Esophagus muscularis mucosa (tissue), 4 donors: ENCODE measurements around the gene SLCO3A1. TPM values are rescaled to one million over a fixed set of nuclear protein-coding genes. Genes with fewer than 3 reads are reported as not detected.

Experiments
- DNase-seq: peaks from one replicate; pipeline ENCODE4 v3.0.0-alpha.2; 2017; ENCODE audit errors: extremely low spot score
- H3K27ac ChIP-seq, 4 donors: fragments of 200-600 bp; sonication (generic); replicated peaks in 1 of 4; 1 replicate in 3 of 4; 2 replicates in 1 of 4; pipeline ENCODE4 v1.5.1; 2016 to 2019; ENCODE audit warnings: mild to moderate bottlenecking in 1 of 4
- H3K27me3 ChIP-seq, 4 donors: fragments of 200-600 bp; sonication (generic); one replicate each; pipeline versions ENCODE4 v1.5.1 to v1.6.0; 2016 to 2019
- H3K36me3 ChIP-seq, 4 donors: fragments of 200-600 bp; sonication (generic); one replicate each; pipeline ENCODE4 v1.5.1; 2016 to 2019
- H3K4me1 ChIP-seq, 4 donors: fragments of 200-600 bp; sonication (generic); one replicate each; pipeline ENCODE4 v1.5.1; 2016 to 2019
- H3K4me3 ChIP-seq, 4 donors: fragments of 200-600 bp; sonication (generic); 1 replicate in 2 of 4; 2 replicates in 2 of 4; pipeline ENCODE4 v1.5.1; 2016 to 2019; ENCODE audit warnings: mild to moderate bottlenecking in 4 of 4, moderate library complexity in 1 of 4
- H3K9me3 ChIP-seq, 4 donors: fragments of 200-600 bp; sonication (generic); 1 replicate in 3 of 4; 2 replicates in 1 of 4; pipeline ENCODE4 v1.5.1; 2016 to 2019
- EP300 ChIP-seq: sonication (generic); formaldehyde crosslinking; IDR thresholded peaks from one replicate; pipeline ENCODE4 v1.6.1; 2017; ENCODE audit warnings: antibody characterized with exemption
- POLR2A ChIP-seq: fragments of 450-650 bp; IDR thresholded peaks from one replicate; pipeline ENCODE4 v1.6.1; 2017; ENCODE audit warnings: antibody characterized with exemption, moderate library complexity, mild to moderate bottlenecking, low read depth
- POLR2AphosphoS5 ChIP-seq, 2 donors: sonication (generic); formaldehyde crosslinking; IDR thresholded peaks; one replicate each; pipeline ENCODE4 v1.6.1; 2017; ENCODE audit warnings: antibody characterized with exemption in 2 of 2
- WGBS: methylation state at CpG from one replicate; pipeline ENCODE4 v1.1.5; 2018; 5-methylcytosine and 5-hydroxymethylcytosine counted together
- intact Hi-C: fragments of 100-400 bp; cut with DNase I; formaldehyde crosslinking; loops from one replicate; pipeline ENCODE4 v1.15.1; 2023
- total RNA-seq, 4 donors: library from RNA; depleted of rRNA; stranded (reverse); fragments of >200 nt; gene quantifications; one replicate each; pipeline versions ENCODE4 v1.1.0 to v1.2.1, GENCODE V29; 2016
- TF ChIP-seq, protein P1 (sequence below), 3 experiments: fragments of 200-600 bp in 2 of 3; fragments of 450-650 bp in 1 of 3; sonication (generic) in 2 of 3; IDR thresholded peaks; one replicate each; pipeline ENCODE4 v1.5.1; 2017 to 2019; ENCODE audit warnings: antibody characterized with exemption in 3 of 3, mild to moderate bottlenecking in 2 of 3, moderate library complexity in 1 of 3

SLCO3A1 gene
- total RNA-seq = 10 to 100 TPM in 3 of 4 donors, 1 to 10 TPM in 1; 5.6 to 17.5 (median 12.3) TPM

DNA sequence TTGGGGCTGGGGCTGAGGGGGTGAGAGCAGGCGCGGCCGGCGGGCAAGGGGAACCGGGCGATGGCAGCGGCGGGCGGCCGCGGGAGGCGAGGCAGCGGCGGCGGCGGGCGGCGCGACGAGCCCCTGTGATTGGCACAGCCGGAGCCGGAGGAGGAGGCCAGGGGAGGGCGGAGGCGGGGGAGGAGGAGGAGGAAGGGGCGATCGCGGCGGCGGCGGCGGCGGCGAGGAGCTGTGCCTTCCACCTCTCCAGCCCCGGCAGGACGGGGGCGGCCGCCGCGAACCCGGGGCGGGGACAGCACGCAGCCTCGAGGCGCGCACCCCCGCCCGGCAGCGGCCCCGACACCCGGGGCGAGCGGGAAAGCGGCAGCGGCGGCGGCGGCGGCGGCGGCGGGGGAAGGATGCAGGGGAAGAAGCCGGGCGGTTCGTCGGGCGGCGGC lies at the start of gene SLCO3A1:
Gene SLCO3A1 (plus strand): TSS at position 198 of the 437 bp plus-strand sequence.
- 3% methylated on average over 30 of the region's 67 CpGs for WGBS
- peak; percentile 93 for DNase-seq
- Histone ChIP-seq H3K4me3 (peak within 1 kb of the TSS; percentile 79 to 87 (median 82)), H3K36me3 (no peaks in the 10 kb centered on the region), H3K27ac (peak within 1 kb of the TSS; percentile 87 to 96 (median 96)), H3K4me1 (peaks cover 40 to 55% (median 49%) of the 10 kb centered on the region in 4 donors), H3K9me3 (no peaks in the 10 kb centered on the region), H3K27me3 (no peaks in the 10 kb centered on the region)
- TF ChIP-seq EP300 = no peak
- TF ChIP-seq, protein P1, sequence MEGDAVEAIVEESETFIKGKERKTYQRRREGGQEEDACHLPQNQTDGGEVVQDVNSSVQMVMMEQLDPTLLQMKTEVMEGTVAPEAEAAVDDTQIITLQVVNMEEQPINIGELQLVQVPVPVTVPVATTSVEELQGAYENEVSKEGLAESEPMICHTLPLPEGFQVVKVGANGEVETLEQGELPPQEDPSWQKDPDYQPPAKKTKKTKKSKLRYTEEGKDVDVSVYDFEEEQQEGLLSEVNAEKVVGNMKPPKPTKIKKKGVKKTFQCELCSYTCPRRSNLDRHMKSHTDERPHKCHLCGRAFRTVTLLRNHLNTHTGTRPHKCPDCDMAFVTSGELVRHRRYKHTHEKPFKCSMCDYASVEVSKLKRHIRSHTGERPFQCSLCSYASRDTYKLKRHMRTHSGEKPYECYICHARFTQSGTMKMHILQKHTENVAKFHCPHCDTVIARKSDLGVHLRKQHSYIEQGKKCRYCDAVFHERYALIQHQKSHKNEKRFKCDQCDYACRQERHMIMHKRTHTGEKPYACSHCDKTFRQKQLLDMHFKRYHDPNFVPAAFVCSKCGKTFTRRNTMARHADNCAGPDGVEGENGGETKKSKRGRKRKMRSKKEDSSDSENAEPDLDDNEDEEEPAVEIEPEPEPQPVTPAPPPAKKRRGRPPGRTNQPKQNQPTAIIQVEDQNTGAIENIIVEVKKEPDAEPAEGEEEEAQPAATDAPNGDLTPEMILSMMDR (IDR thresholded peaks at IDR 0.05) = no peak
- TF ChIP-seq POLR2A = no peak
- TF ChIP-seq POLR2AphosphoS5 (IDR thresholded peaks at IDR 0.05) = no peak
- intact Hi-C loops = loop anchor here (5.0 kb wide), 3 partner anchors 74 to 224 kb away; no protein-coding TSS in a partner anchor

DNA sequence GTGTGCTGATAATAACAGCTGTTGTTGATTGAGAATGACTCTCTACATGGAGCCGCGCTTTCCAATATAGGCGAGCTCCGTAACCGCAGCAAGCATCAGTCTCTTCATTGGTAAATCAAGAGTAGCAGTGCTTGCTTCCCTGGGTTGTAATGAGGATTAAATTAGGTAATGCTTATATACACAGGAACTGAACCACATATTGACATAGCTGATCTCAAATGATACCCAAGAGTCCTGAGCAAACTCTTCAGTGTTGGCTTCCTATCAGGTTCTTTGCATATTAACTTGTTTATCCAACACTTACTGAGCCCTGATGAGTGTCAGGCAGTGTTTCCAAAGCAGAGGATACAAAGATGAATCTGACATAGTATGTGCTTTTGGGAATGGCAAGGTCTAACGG lies 46.4 kb upstream of the SLCO3A1 start:
- no peaks in the 10 kb centered on the region for H3K9me3 ChIP-seq
- no peaks in the 10 kb centered on the region for H3K36me3 ChIP-seq
- DNase-seq = no peak
- no peak overlapping the region for H3K27ac ChIP-seq
- intact Hi-C loops = no loop called here
- WGBS = 90% methylated on average over 6 of the region's 6 CpGs
- no peaks in the 10 kb centered on the region for H3K4me1 ChIP-seq
- H3K27me3 ChIP-seq = peaks cover 0 to 5% (median 0%) of the 10 kb centered on the region in 4 donors
- no peak for TF ChIP-seq EP300
- no peak for TF ChIP-seq POLR2A
- no peak overlapping the region for H3K4me3 ChIP-seq

DNA sequence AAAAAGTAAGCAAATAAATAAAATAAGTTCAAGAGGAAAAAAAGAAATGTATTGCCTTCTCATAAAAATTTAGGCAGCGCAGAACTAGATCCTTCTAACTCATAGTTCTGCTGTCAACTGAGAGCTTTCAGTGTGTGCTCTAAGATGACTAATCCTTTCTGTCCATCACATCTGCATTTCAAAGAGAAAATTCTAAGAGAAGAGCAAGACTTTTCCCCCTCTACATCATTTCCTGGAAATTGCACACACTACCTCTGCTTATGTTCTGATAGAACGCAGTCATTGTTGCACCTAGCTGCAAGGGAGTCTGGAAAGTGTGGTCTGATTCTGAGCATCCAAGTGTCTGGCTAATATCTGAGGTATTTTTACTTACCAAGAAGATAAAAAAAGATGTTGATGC lies 39.6 kb upstream of the SLCO3A1 start:
- no peak overlapping the region for H3K4me3 ChIP-seq
- 97% methylated on average over 2 of the region's 2 CpGs for WGBS
- no peak overlapping the region for H3K27ac ChIP-seq
- intact Hi-C loops = no loop called here
- H3K27me3 ChIP-seq = no peaks in the 10 kb centered on the region
- H3K36me3 ChIP-seq = no peaks in the 10 kb centered on the region
- H3K4me1 ChIP-seq = no peaks in the 10 kb centered on the region
- H3K9me3 ChIP-seq = peaks cover 0 to 23% (median 16%) of the 10 kb centered on the region in 4 donors
- DNase-seq = no peak
- TF ChIP-seq EP300 = no peak
- TF ChIP-seq, protein P1 (IDR thresholded peaks at IDR 0.05) = no peak
- no peak for TF ChIP-seq POLR2AphosphoS5 (IDR thresholded peaks at IDR 0.05)
- TF ChIP-seq POLR2A = no peak

DNA sequence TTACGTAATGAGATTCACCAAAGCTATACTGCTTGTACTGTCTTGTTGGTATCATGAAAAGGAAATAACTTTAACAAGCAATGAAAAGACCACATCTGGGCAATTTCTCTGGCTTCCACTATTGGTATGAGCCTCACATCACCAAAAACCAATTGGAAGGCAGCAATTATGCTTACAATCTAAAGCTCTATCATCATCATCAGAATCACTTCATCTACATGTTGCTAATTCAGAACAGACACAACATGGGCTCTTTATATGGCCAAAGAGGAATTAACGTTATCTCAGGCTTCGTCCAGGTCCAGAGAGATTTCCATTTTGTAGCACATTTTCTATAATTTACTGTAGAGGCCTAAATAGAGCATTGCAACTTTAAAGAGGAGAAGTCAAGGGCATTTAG lies 36.6 kb upstream of the SLCO3A1 start:
- intact Hi-C loops = no loop called here
- TF ChIP-seq EP300 = no peak
- TF ChIP-seq POLR2AphosphoS5 (IDR thresholded peaks at IDR 0.05) = no peak
- no peak for TF ChIP-seq POLR2A
- TF ChIP-seq, protein P1 (IDR thresholded peaks at IDR 0.05) = no peak
- peaks cover 0 to 23% (median 16%) of the 10 kb centered on the region in 4 donors for H3K9me3 ChIP-seq
- WGBS = 94% methylated on average over 3 of the region's 3 CpGs
- DNase-seq = no peak
- H3K4me3 ChIP-seq = no peak overlapping the region
- H3K4me1 ChIP-seq = no peaks in the 10 kb centered on the region
- H3K27me3 ChIP-seq = no peaks in the 10 kb centered on the region
- H3K27ac ChIP-seq = no peak overlapping the region
- no peaks in the 10 kb centered on the region for H3K36me3 ChIP-seq

DNA sequence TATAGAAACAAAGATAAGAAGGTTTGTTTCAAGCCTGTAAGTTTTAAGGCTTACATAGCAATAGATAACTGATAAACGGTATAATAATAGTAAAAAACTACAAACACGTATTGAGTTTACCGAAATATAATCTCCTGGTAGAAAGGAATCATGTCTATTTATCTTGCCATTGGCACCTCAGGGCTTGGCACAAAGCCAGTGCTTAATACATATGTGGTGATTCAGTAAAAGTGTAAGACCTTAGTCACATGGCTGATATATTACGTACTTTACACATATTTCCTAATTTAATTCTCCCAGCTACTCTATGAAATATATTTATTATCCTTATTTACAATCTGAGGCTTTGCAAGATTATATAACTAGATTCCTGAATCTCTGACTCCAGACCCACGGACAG lies 32.0 kb upstream of the SLCO3A1 start:
- no peaks in the 10 kb centered on the region for H3K36me3 ChIP-seq
- H3K27me3 ChIP-seq = no peaks in the 10 kb centered on the region
- 81% methylated on average over 5 of the region's 5 CpGs for WGBS
- no peak overlapping the region for H3K27ac ChIP-seq
- no peak overlapping the region for H3K4me3 ChIP-seq
- TF ChIP-seq POLR2AphosphoS5 (IDR thresholded peaks at IDR 0.05) (no peak), POLR2A (no peak), EP300 (no peak)
- TF ChIP-seq, protein P1 (IDR thresholded peaks at IDR 0.05) = no peak
- intact Hi-C loops = no loop called here
- no peaks in the 10 kb centered on the region for H3K9me3 ChIP-seq
- no peak for DNase-seq
- H3K4me1 ChIP-seq = peaks cover 0 to 7% (median 5%) of the 10 kb centered on the region in 4 donors
